IMR-90 (cell line): ENCODE measurements around the gene KCNQ2.

ENCODE experiments used
- CTCF ChIP-seq: conservative IDR thresholded peaks from 2 replicates; pipeline ENCODE4 v1.5.1; 2012; ENCODE audit warnings: mild to moderate bottlenecking, low read depth, low read length, improper control_type of control experiment
- ELK1 ChIP-seq: fragments of 150-350 bp; IDR thresholded peaks from 2 replicates; pipeline ENCODE4 v1.6.1; 2016; ENCODE audit warnings: low read depth, mild to moderate bottlenecking, low read length, moderate library complexity, borderline replicate concordance
- FOS ChIP-seq: fragments of 150-350 bp; IDR thresholded peaks from 2 replicates; pipeline ENCODE4 v1.6.1; 2016; ENCODE audit warnings: low read depth, low read length
- MAFK ChIP-seq: IDR thresholded peaks from 2 replicates; pipeline ENCODE4 v1.6.1; 2012; ENCODE audit warnings: low read depth, low read length, improper control_type of control experiment
- MXI1 ChIP-seq: IDR thresholded peaks from 2 replicates; pipeline ENCODE4 v1.6.1; 2012; ENCODE audit warnings: low read depth, mild to moderate bottlenecking, low read length, moderate library complexity, borderline replicate concordance
- NFE2L2 ChIP-seq: fragments of 150-350 bp; IDR thresholded peaks from 2 replicates; pipeline ENCODE4 v1.6.1; 2016; ENCODE audit warnings: low read depth, mild to moderate bottlenecking, low read length
- POLR2A ChIP-seq: IDR thresholded peaks from 2 replicates; pipeline ENCODE4 v1.6.1; 2012; ENCODE audit warnings: mild to moderate bottlenecking, low read depth, low read length
- RAD21 ChIP-seq: IDR thresholded peaks from 2 replicates; pipeline ENCODE4 v1.6.1; 2012; ENCODE audit warnings: low read length, improper control_type of control experiment
- RCOR1 ChIP-seq: IDR thresholded peaks from 2 replicates; pipeline ENCODE4 v1.6.1; 2012; ENCODE audit warnings: mild to moderate bottlenecking, low read length, improper control_type of control experiment; ENCODE audit not compliant: insufficient replicate concordance
- RFX5 ChIP-seq: IDR thresholded peaks from 2 replicates; pipeline ENCODE4 v1.8.0; 2012; ENCODE audit warnings: low read depth, mild to moderate bottlenecking, low read length, moderate library complexity
- SMC3 ChIP-seq: fragments of 150-350 bp; IDR thresholded peaks from 2 replicates; pipeline ENCODE4 v1.6.1; 2016; ENCODE audit warnings: low read depth, mild to moderate bottlenecking, antibody characterized with exemption, low read length, moderate library complexity
- USF2 ChIP-seq: fragments of 150-350 bp; IDR thresholded peaks from 2 replicates; pipeline ENCODE4 v1.6.1; 2017; ENCODE audit warnings: mild to moderate bottlenecking, antibody characterized with exemption, low read length, low read depth

GRCh38 chr20:63449025-63449424, 23.4 kb downstream of the KCNQ2 start:
- TF ChIP-seq CTCF (no peak), ELK1 (no peak), MAFK (no peak), SMC3 (no peak), USF2 (no peak), POLR2A (no peak), RCOR1 (no peak), NFE2L2 (no peak), MXI1 (no peak), RFX5 (no peak), RAD21 (no peak), FOS (no peak)
